Ramos (cell line): Measurements from ENCODE around the gene RNF175.
"Not testable (repeated sequence)": the region's sequence is repeated elsewhere in the genome, so short reads cannot be mapped to it uniquely, and the experiment has no call there.

ENCODE experiments used
- in situ Hi-C: fragments of 300-500 bp; cut with MboI; formaldehyde crosslinking; loops from one replicate; pipeline ENCODE4 v1.14.3; 2022; ENCODE audit warnings: low sequenced_read_pairs; ENCODE audit not compliant: unreplicated experiment

Gene RNF175

GRCh38 chr4:153684971-153685371, 74.9 kb downstream of the RNF175 start:
- in situ Hi-C loops: no loop called here

GRCh38 chr4:153684182-153684970, 75.4 kb downstream of the RNF175 start, which contains the start of gene TLR2:
Gene TLR2, plus strand, starts transcription at chr4:153684280. Its CDS starts 18,628 bp downstream, at chr4:153702908.
- in situ Hi-C loops: no loop called here

- in situ Hi-C loops: no loop called here
Measured at GRCh38 chr4:153683763-153684181, 76.1 kb downstream of the RNF175 start.

- in situ Hi-C loops: no loop called here
Measured at GRCh38 chr4:153679486-153679885, 80.3 kb downstream of the RNF175 start.

- in situ Hi-C loops: no loop called here
Measured at GRCh38 chr4:153676984-153677383, 82.8 kb downstream of the RNF175 start.

GRCh38 chr4:153676486-153676885, 83.3 kb downstream of the RNF175 start:
- in situ Hi-C loops: no loop called here

- in situ Hi-C loops: no loop called here
Measured at GRCh38 chr4:153669838-153670237, 90.0 kb downstream of the RNF175 start.

- in situ Hi-C loops: no loop called here
Measured at GRCh38 chr4:153668647-153669046, 91.2 kb downstream of the RNF175 start.

- in situ Hi-C loops: not testable (repeated sequence)
Measured at GRCh38 chr4:153666505-153666904, 93.3 kb downstream of the RNF175 start.

- in situ Hi-C loops: no loop called here
Measured at GRCh38 chr4:153663667-153664066, 96.2 kb downstream of the RNF175 start.

GRCh38 chr4:153661908-153662307, 97.9 kb downstream of the RNF175 start:
- in situ Hi-C loops: no loop called here

- in situ Hi-C loops: no loop called here
Measured at GRCh38 chr4:153661215-153661822, 98.5 kb downstream of the RNF175 start.
